Hepatocyte (in vitro differentiated cells): Measurements from ENCODE around the gene LY6G5C. TPM values are rescaled to one million over a fixed set of nuclear protein-coding genes. Genes with fewer than 3 reads are reported as not detected.

ENCODE experiments used
- DNase-seq: peaks from one replicate; pipeline ENCODE4 v3.0.0-alpha.2; 2016; ENCODE audit warnings: low spot score
- H2AFZ ChIP-seq: fragments of 200-600 bp; sonication (generic); 2 replicates; pipeline ENCODE4 v1.6.0; 2016; ENCODE audit warnings: antibody characterized with exemption, mild to moderate bottlenecking
- H3K27ac ChIP-seq: fragments of 200-600 bp; sonication (generic); 2 replicates; pipeline ENCODE4 v1.5.1; 2016; ENCODE audit warnings: mild to moderate bottlenecking
- H3K27me3 ChIP-seq: fragments of 200-600 bp; sonication (generic); 2 replicates; pipeline ENCODE4 v1.6.1; 2016
- H3K36me3 ChIP-seq: fragments of 200-600 bp; sonication (generic); replicated peaks from 2 replicates; pipeline ENCODE4 v1.5.1; 2016; ENCODE audit warnings: low read depth; ENCODE audit not compliant: insufficient read depth
- H3K4me1 ChIP-seq: fragments of 200-600 bp; sonication (generic); 2 replicates; pipeline ENCODE4 v1.5.1; 2016; ENCODE audit warnings: mild to moderate bottlenecking, moderate library complexity; ENCODE audit not compliant: insufficient read depth
- H3K4me2 ChIP-seq: fragments of 200-600 bp; sonication (generic); 2 replicates; pipeline ENCODE4 v1.6.0; 2016
- H3K4me3 ChIP-seq: fragments of 200-600 bp; sonication (generic); 2 replicates; pipeline ENCODE4 v1.5.1; 2016; ENCODE audit warnings: mild to moderate bottlenecking
- H3K79me2 ChIP-seq: fragments of 200-600 bp; sonication (generic); 2 replicates; pipeline ENCODE4 v1.6.0; 2017; ENCODE audit warnings: mild to moderate bottlenecking
- H3K9me2 ChIP-seq: fragments of 200-600 bp; sonication (generic); replicated peaks from 2 replicates; pipeline ENCODE4 v1.6.0; 2017; ENCODE audit warnings: mild to moderate bottlenecking; ENCODE audit not compliant: insufficient read depth
- H3K9me3 ChIP-seq: fragments of 200-600 bp; sonication (generic); 2 replicates; pipeline ENCODE4 v1.5.1; 2016; ENCODE audit warnings: low read depth, mild to moderate bottlenecking
- H4K20me1 ChIP-seq: fragments of 200-600 bp; sonication (generic); 2 replicates; pipeline ENCODE4 v1.6.0; 2016; ENCODE audit warnings: mild to moderate bottlenecking; ENCODE audit not compliant: insufficient read depth, poor library complexity, severe bottlenecking
- EZH2 ChIP-seq: fragments of 200-600 bp; sonication (generic); IDR thresholded peaks from 2 replicates; pipeline ENCODE4 v1.6.1; 2016; ENCODE audit warnings: antibody characterized with exemption, mild to moderate bottlenecking, borderline replicate concordance
- EZH2phosphoT487 ChIP-seq: fragments of 200-600 bp; sonication (generic); IDR thresholded peaks from one replicate; pipeline ENCODE4 v1.6.1; 2018; ENCODE audit warnings: antibody characterized with exemption, mild to moderate bottlenecking, low read depth, moderate library complexity; ENCODE audit not compliant: unreplicated experiment, severe bottlenecking
- WGBS: methylation state at CpG from one replicate; pipeline ENCODE4 v1.1.6; 2016; ENCODE audit warnings: low lambda C conversion rate; ENCODE audit errors: missing lambda C conversion rate; 5-methylcytosine and 5-hydroxymethylcytosine counted together
- polyA plus RNA-seq: library from polyadenylated mRNA; unstranded; fragments of >200 nt; fragmentation: Nextera tagmentation; extraction: Ambion mirVana; gene quantifications from 2 replicates; pipeline ENCODE4 v1.2.1, GENCODE V29; 2016
- total RNA-seq: library from RNA; depleted of rRNA; stranded (reverse); fragments of >200 nt; gene quantifications from 2 replicates; pipeline ENCODE4 v1.2.3, GENCODE V29; 2014
- TF ChIP-seq, protein P1 (sequence below): fragments of 200-600 bp; sonication (generic); IDR thresholded peaks from 2 replicates; pipeline ENCODE4 v1.5.1; 2016; ENCODE audit warnings: antibody characterized with exemption, mild to moderate bottlenecking; ENCODE audit not compliant: poor library complexity

Gene LY6G5C
- total and polyA plus RNA-seq, 2 experiments from 2014 or later, result 0.63 TPM; not detected in 1

GRCh38 chr6:31708224-31708623 is 27.4 kb upstream of the LY6G5C start:
- no peak for DNase-seq
- Histone ChIP-seq H3K36me3 (no peaks in the 10 kb centered on the region), H3K9me3 (no peaks in the 10 kb centered on the region), H3K9me2 (no peaks in the 10 kb centered on the region), H3K27ac (no peak overlapping the region), H4K20me1 (no peaks in the 10 kb centered on the region), H3K4me2 (no peak overlapping the region), H3K27me3 (no peaks in the 10 kb centered on the region), H3K4me1 (peaks cover 5% of the 10 kb centered on the region), H2AFZ (no peak overlapping the region), H3K79me2 (no peaks in the 10 kb centered on the region), H3K4me3 (no peak overlapping the region)
- WGBS, result 99% methylated on average over 3 of the region's 3 CpGs
- no peak for TF ChIP-seq EZH2phosphoT487
- TF ChIP-seq EZH2, result no peak
- TF ChIP-seq, protein P1, sequence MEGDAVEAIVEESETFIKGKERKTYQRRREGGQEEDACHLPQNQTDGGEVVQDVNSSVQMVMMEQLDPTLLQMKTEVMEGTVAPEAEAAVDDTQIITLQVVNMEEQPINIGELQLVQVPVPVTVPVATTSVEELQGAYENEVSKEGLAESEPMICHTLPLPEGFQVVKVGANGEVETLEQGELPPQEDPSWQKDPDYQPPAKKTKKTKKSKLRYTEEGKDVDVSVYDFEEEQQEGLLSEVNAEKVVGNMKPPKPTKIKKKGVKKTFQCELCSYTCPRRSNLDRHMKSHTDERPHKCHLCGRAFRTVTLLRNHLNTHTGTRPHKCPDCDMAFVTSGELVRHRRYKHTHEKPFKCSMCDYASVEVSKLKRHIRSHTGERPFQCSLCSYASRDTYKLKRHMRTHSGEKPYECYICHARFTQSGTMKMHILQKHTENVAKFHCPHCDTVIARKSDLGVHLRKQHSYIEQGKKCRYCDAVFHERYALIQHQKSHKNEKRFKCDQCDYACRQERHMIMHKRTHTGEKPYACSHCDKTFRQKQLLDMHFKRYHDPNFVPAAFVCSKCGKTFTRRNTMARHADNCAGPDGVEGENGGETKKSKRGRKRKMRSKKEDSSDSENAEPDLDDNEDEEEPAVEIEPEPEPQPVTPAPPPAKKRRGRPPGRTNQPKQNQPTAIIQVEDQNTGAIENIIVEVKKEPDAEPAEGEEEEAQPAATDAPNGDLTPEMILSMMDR, result no peak

DNA sequence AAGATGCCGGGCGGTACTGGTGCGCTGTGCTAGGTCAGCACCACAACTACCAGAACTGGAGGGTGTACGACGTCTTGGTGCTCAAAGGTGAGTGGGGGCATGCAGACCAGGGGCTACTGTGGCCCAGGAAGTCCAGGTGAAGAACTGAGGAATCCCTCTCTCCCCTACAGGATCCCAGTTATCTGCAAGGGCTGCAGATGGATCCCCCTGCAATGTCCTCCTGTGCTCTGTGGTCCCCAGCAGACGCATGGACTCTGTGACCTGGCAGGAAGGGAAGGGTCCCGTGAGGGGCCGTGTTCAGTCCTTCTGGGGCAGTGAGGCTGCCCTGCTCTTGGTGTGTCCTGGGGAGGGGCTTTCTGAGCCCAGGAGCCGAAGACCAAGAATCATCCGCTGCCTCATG is 26.8 kb upstream of the LY6G5C start:
- DNase-seq, result no peak
- H2AFZ ChIP-seq, result no peak overlapping the region
- no peak for TF ChIP-seq EZH2phosphoT487
- no peak for TF ChIP-seq EZH2
- TF ChIP-seq, protein P1, result no peak
- H3K4me2 ChIP-seq, result no peak overlapping the region
- H3K9me2 ChIP-seq, result no peaks in the 10 kb centered on the region
- H3K79me2 ChIP-seq, result peaks cover 1% of the 10 kb centered on the region
- H3K4me3 ChIP-seq, result no peak overlapping the region
- H3K9me3 ChIP-seq, result no peaks in the 10 kb centered on the region
- 91% methylated on average over 8 of the region's 10 CpGs for whole genome bisulfite sequencing
- no peaks in the 10 kb centered on the region for H4K20me1 ChIP-seq
- H3K36me3 ChIP-seq, result no peaks in the 10 kb centered on the region
- H3K27me3 ChIP-seq, result no peaks in the 10 kb centered on the region
- no peak overlapping the region for H3K27ac ChIP-seq
- peaks cover 5% of the 10 kb centered on the region for H3K4me1 ChIP-seq

GRCh38 chr6:31706599-31706998 is 25.7 kb upstream of the LY6G5C start, which contains the start of gene LY6G6F:
TSS of gene LY6G6F (plus strand) at chr6:31706866. CDS start at chr6:31706907, 41 bp downstream.
- DNase-seq, result no peak
- Histone ChIP-seq H3K4me1 (peaks cover 11% of the 10 kb centered on the region), H3K4me3 (no peak within 1 kb of the TSS), H4K20me1 (no peaks in the 10 kb centered on the region), H3K9me3 (no peaks in the 10 kb centered on the region), H3K4me2 (no peak within 1 kb of the TSS), H3K27ac (no peak within 1 kb of the TSS), H3K27me3 (no peaks in the 10 kb centered on the region), H3K9me2 (no peaks in the 10 kb centered on the region), H2AFZ (no peak within 1 kb of the TSS), H3K36me3 (no peaks in the 10 kb centered on the region), H3K79me2 (peaks cover 12% of the 10 kb centered on the region)
- TF ChIP-seq EZH2phosphoT487, result no peak
- no peak for TF ChIP-seq EZH2
- TF ChIP-seq, protein P1, result no peak
- 80% methylated on average over 3 of the region's 3 CpGs for whole genome bisulfite sequencing

GRCh38 chr6:31705931-31706330 is 25.1 kb upstream of the LY6G5C start:
- Histone ChIP-seq H3K4me2 (no peak overlapping the region), H3K4me1 (peaks cover 18% of the 10 kb centered on the region), H3K9me3 (no peaks in the 10 kb centered on the region), H3K27me3 (no peaks in the 10 kb centered on the region), H3K36me3 (no peaks in the 10 kb centered on the region), H4K20me1 (no peaks in the 10 kb centered on the region), H3K27ac (no peak overlapping the region), H2AFZ (no peak overlapping the region), H3K4me3 (no peak overlapping the region), H3K9me2 (no peaks in the 10 kb centered on the region), H3K79me2 (peaks cover 19% of the 10 kb centered on the region)
- 93% methylated on average over 5 of the region's 6 CpGs for WGBS
- DNase-seq, result no peak
- TF ChIP-seq EZH2 (no peak), EZH2phosphoT487 (no peak)
- TF ChIP-seq, protein P1, result no peak
